Progenitor cell of endocrine pancreas (in vitro differentiated cells): ENCODE measurements around the gene AOPEP. TPM values are rescaled to one million over a fixed set of nuclear protein-coding genes. Genes with fewer than 3 reads are reported as not detected.

Experiments
- DNase-seq: peaks from one replicate; pipeline ENCODE4 v3.0.0; 2021; ENCODE audit warnings: low spot score; ENCODE audit not compliant: unreplicated experiment
- H3K27ac Mint-ChIP-seq: 2 replicates; pipeline ENCODE4 v1.8.0; 2021; ENCODE audit warnings: mild to moderate bottlenecking, moderate library complexity, mixed read lengths
- H3K27me3 Mint-ChIP-seq: 2 replicates; pipeline ENCODE4 v1.8.0; 2021; ENCODE audit warnings: mixed read lengths
- H3K36me3 Mint-ChIP-seq: 2 replicates; pipeline ENCODE4 v1.8.0; 2022; ENCODE audit warnings: mixed read lengths; ENCODE audit not compliant: insufficient read depth
- H3K4me1 Mint-ChIP-seq: 2 replicates; pipeline ENCODE4 v1.8.0; 2021; ENCODE audit warnings: low read depth, mixed read lengths
- H3K4me3 Mint-ChIP-seq: 2 replicates; pipeline ENCODE4 v1.8.0; 2021; ENCODE audit warnings: low read depth, mild to moderate bottlenecking, moderate library complexity, mixed read lengths
- H3K9me3 Mint-ChIP-seq: 2 replicates; pipeline ENCODE4 v1.8.0; 2021; ENCODE audit warnings: low read depth, mixed read lengths
- CTCF ChIP-seq: fragments of 200-600 bp; sonication (generic); IDR thresholded peaks from one replicate; pipeline ENCODE4 v1.5.0; 2021; ENCODE audit warnings: antibody characterized with exemption, mild to moderate bottlenecking; ENCODE audit not compliant: unreplicated experiment
- total RNA-seq: library from RNA; stranded (reverse); gene quantifications from 2 replicates; pipeline ENCODE4 v1.2.1, GENCODE V29; 2021

AOPEP gene
- total RNA-seq, 1 donor from 2014 or later: 58.2 TPM

GRCh38 chr9:94993160-94993820, 266.8 kb downstream of the AOPEP start:
- H3K9me3 Mint-ChIP-seq: no peaks in the 10 kb centered on the region
- no peak for DNase-seq
- no peak overlapping the region for H3K27ac Mint-ChIP-seq
- H3K4me1 Mint-ChIP-seq: peaks cover 52% of the 10 kb centered on the region
- no peak overlapping the region for H3K4me3 Mint-ChIP-seq
- no peak for TF ChIP-seq CTCF
- H3K27me3 Mint-ChIP-seq: no peaks in the 10 kb centered on the region
- H3K36me3 Mint-ChIP-seq: peaks cover 3% of the 10 kb centered on the region

DNA sequence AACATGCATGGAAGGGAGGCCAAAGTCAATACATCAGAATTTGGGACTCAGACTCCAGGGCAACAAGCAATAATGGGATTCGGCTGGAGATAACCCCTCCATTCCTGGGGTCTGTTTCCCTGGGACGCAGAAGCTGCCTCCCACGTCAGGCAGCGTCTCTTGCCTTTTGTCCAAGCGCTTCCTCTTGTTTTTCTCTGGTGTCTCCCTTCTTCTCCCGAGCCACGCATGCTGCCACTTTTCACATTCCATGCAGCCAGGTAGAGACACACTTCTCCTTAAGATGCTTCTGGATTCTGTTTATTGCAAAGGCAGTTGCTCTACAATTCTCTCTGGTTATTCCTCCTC, 267.3 kb downstream of the AOPEP start:
- Mint-ChIP-seq H3K9me3 (no peaks in the 10 kb centered on the region), H3K27me3 (no peaks in the 10 kb centered on the region), H3K4me1 (peaks cover 52% of the 10 kb centered on the region), H3K27ac (no peak overlapping the region), H3K4me3 (no peak overlapping the region), H3K36me3 (no peaks in the 10 kb centered on the region)
- no peak for DNase-seq
- TF ChIP-seq CTCF: no peak

DNA sequence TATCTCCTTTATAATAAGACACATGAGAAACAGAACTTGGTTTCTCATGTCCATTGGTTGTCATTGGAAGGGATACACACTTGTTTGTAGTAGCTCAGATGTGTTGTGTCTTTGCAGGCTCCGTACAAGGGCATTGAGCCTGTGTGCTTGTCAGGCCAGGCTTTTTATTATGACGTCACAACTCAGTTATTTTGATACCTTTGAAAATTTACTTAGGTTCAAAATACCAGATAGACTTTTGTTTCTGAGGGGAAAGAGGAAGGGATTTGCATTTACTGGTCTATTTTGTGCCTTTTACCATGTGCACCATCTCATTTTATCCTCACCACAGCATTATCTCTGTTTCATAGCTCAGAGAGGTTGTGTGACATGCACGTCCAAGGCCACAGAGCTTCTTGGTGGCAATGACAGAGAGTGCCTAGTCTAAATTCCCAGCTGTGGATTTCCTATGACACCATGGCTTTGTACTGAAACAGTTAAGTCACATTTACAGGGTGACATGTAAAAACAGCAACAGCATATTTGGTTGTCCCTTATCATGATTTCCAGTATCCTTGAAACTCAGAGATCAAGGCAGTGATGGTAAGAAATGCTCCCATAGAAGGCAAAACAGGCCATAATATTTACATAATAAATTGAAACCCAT, 268.7 kb downstream of the AOPEP start:
- H3K4me1 Mint-ChIP-seq: peaks cover 50% of the 10 kb centered on the region
- no peaks in the 10 kb centered on the region for H3K27me3 Mint-ChIP-seq
- no peaks in the 10 kb centered on the region for H3K36me3 Mint-ChIP-seq
- no peak for DNase-seq
- TF ChIP-seq CTCF: no peak
- no peak overlapping the region for H3K4me3 Mint-ChIP-seq
- H3K27ac Mint-ChIP-seq: peak overlapping the region; percentile 54
- no peaks in the 10 kb centered on the region for H3K9me3 Mint-ChIP-seq

- DNase-seq: no peak
- H3K9me3 Mint-ChIP-seq: no peaks in the 10 kb centered on the region
- no peaks in the 10 kb centered on the region for H3K36me3 Mint-ChIP-seq
- TF ChIP-seq CTCF: no peak
- H3K4me1 Mint-ChIP-seq: peaks cover 44% of the 10 kb centered on the region
- H3K27ac Mint-ChIP-seq: peak overlapping the region; percentile 97
- no peak overlapping the region for H3K4me3 Mint-ChIP-seq
- no peaks in the 10 kb centered on the region for H3K27me3 Mint-ChIP-seq
Observed at GRCh38 chr9:94996641-94997040, 270.1 kb downstream of the AOPEP start.

- H3K27me3 Mint-ChIP-seq: no peaks in the 10 kb centered on the region
Observed at GRCh38 chr9:94997727-94998126, 271.2 kb downstream of the AOPEP start.

More at GRCh38 chr9:94997727-94998126, 271.2 kb downstream of the AOPEP start:
- no peak for TF ChIP-seq CTCF
- Mint-ChIP-seq H3K4me1 (peaks cover 35% of the 10 kb centered on the region), H3K9me3 (no peaks in the 10 kb centered on the region), H3K27ac (no peak overlapping the region), H3K4me3 (no peak overlapping the region), H3K36me3 (no peaks in the 10 kb centered on the region)
- no peak for DNase-seq
